ENCODE data around the gene CRCP.

- TF ChIP-seq, protein P1, sequence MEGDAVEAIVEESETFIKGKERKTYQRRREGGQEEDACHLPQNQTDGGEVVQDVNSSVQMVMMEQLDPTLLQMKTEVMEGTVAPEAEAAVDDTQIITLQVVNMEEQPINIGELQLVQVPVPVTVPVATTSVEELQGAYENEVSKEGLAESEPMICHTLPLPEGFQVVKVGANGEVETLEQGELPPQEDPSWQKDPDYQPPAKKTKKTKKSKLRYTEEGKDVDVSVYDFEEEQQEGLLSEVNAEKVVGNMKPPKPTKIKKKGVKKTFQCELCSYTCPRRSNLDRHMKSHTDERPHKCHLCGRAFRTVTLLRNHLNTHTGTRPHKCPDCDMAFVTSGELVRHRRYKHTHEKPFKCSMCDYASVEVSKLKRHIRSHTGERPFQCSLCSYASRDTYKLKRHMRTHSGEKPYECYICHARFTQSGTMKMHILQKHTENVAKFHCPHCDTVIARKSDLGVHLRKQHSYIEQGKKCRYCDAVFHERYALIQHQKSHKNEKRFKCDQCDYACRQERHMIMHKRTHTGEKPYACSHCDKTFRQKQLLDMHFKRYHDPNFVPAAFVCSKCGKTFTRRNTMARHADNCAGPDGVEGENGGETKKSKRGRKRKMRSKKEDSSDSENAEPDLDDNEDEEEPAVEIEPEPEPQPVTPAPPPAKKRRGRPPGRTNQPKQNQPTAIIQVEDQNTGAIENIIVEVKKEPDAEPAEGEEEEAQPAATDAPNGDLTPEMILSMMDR (conservative IDR thresholded peaks at IDR 0.05 in 1 of 2, IDR thresholded peaks at IDR 0.05 in 1 of 2; ENCODE audit: extremely low read depth in 1 of 2, insufficient read depth in 1 of 2, low read depth in 1 of 2, low read length in 2 of 2), result no peak
- no peak for TF ChIP-seq EZH2 (IDR thresholded peaks at IDR 0.05; ENCODE audit: borderline replicate concordance, low read length)
These were observed 49.7 kb downstream of the CRCP start for GRCh38 chr7:66164356-66164755.
